HFFc6 (cell line): ENCODE data around the gene INHBC. TPM values are rescaled to one million over a fixed set of nuclear protein-coding genes. Genes with fewer than 3 reads are reported as not detected.
A peak's percentile ranks its signal among the peaks of the same experiment; 100 is the strongest.

ENCODE experiments used
- DNase-seq: peaks from one replicate; pipeline ENCODE4 v3.0.0-alpha.2; 2018
- H3K27ac Mint-ChIP-seq: 2 replicates; pipeline ENCODE4 v1.8.0; 2020; ENCODE audit warnings: mild to moderate bottlenecking, mixed read lengths
- H3K27me3 Mint-ChIP-seq: 2 replicates; pipeline ENCODE4 v1.8.0; 2021; ENCODE audit warnings: mild to moderate bottlenecking, moderate library complexity, mixed read lengths; ENCODE audit not compliant: insufficient read depth
- H3K36me3 Mint-ChIP-seq: 2 replicates; pipeline ENCODE4 v1.8.0; 2021; ENCODE audit warnings: low read depth, mixed read lengths
- H3K4me1 Mint-ChIP-seq: 2 replicates; pipeline ENCODE4 v1.8.0; 2020; ENCODE audit warnings: low read depth, mixed read lengths
- H3K4me3 Mint-ChIP-seq: 2 replicates; pipeline ENCODE4 v1.8.0; 2020; ENCODE audit warnings: mild to moderate bottlenecking, moderate library complexity, mixed read lengths
- H3K9me3 Mint-ChIP-seq: 2 replicates; pipeline ENCODE4 v1.8.0; 2020; ENCODE audit warnings: mild to moderate bottlenecking, mixed read lengths
- total RNA-seq, 6 experiments: library from RNA; stranded (reverse); fragmentation: NEBNext Ultra II Directional; extraction: Animal tissue kit (Norgen Biotek cat#: 25700); gene quantifications; 2 replicates in 1 of 6; 3 replicates in 5 of 6; pipeline ENCODE4 v1.2.3, GENCODE V29; 2021
- TF ChIP-seq, protein P1 (sequence below): fragments of 200-600 bp; sonication (generic); IDR thresholded peaks from 2 replicates; pipeline ENCODE4 v1.5.0; 2021; ENCODE audit warnings: antibody characterized with exemption, mild to moderate bottlenecking

Gene INHBC
- total RNA-seq, 6 experiments from 2014 or later: not detected

DNA sequence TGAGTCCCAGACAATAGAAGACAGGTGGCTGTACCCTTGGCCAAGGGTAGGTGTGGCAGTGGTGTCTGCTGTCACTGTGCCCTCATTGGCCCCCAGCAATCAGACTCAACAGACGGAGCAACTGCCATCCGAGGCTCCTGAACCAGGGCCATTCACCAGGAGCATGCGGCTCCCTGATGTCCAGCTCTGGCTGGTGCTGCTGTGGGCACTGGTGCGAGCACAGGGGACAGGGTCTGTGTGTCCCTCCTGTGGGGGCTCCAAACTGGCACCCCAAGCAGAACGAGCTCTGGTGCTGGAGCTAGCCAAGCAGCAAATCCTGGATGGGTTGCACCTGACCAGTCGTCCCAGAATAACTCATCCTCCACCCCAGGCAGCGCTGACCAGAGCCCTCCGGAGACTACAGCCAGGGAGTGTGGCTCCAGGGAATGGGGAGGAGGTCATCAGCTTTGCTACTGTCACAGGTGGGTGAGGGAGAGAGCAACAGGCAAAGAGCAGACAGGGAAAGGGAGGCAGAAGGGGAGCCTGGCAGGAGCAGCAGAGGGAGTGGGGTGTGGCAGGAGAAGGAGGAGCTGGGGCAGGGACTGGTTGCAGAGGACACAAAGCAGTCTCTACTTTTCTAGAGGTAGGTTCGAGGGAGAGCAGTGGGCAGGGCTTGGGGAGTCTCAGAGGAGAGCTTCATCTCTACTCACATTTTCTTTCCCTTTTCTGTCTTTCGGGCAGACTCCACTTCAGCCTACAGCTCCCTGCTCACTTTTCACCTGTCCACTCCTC lies 21.0 kb downstream of the INHBC start:
- H3K36me3 Mint-ChIP-seq: no peaks in the 10 kb centered on the region
- H3K4me3 Mint-ChIP-seq: no peak overlapping the region; the same call in 1 of the 2 replicates
- no peaks in the 10 kb centered on the region for H3K9me3 Mint-ChIP-seq
- no peak for DNase-seq
- peaks cover 6% of the 10 kb centered on the region for H3K27me3 Mint-ChIP-seq
- H3K27ac Mint-ChIP-seq: no peak overlapping the region
- peaks cover 73% of the 10 kb centered on the region for H3K4me1 Mint-ChIP-seq
- TF ChIP-seq, protein P1, sequence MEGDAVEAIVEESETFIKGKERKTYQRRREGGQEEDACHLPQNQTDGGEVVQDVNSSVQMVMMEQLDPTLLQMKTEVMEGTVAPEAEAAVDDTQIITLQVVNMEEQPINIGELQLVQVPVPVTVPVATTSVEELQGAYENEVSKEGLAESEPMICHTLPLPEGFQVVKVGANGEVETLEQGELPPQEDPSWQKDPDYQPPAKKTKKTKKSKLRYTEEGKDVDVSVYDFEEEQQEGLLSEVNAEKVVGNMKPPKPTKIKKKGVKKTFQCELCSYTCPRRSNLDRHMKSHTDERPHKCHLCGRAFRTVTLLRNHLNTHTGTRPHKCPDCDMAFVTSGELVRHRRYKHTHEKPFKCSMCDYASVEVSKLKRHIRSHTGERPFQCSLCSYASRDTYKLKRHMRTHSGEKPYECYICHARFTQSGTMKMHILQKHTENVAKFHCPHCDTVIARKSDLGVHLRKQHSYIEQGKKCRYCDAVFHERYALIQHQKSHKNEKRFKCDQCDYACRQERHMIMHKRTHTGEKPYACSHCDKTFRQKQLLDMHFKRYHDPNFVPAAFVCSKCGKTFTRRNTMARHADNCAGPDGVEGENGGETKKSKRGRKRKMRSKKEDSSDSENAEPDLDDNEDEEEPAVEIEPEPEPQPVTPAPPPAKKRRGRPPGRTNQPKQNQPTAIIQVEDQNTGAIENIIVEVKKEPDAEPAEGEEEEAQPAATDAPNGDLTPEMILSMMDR: no peak

DNA sequence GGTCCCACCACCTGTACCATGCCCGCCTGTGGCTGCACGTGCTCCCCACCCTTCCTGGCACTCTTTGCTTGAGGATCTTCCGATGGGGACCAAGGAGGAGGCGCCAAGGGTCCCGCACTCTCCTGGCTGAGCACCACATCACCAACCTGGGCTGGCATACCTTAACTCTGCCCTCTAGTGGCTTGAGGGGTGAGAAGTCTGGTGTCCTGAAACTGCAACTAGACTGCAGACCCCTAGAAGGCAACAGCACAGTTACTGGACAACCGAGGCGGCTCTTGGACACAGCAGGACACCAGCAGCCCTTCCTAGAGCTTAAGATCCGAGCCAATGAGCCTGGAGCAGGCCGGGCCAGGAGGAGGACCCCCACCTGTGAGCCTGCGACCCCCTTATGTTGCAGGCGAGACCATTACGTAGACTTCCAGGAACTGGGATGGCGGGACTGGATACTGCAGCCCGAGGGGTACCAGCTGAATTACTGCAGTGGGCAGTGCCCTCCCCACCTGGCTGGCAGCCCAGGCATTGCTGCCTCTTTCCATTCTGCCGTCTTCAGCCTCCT lies 21.6 kb downstream of the INHBC start:
- Mint-ChIP-seq H3K4me1 (peaks cover 70% of the 10 kb centered on the region), H3K36me3 (no peaks in the 10 kb centered on the region), H3K9me3 (no peaks in the 10 kb centered on the region), H3K27me3 (peaks cover 6% of the 10 kb centered on the region), H3K4me3 (no peak overlapping the region; the same call in 1 of the 2 replicates), H3K27ac (no peak overlapping the region)
- TF ChIP-seq, protein P1: peak; percentile 84
- peak; percentile 36 for DNase-seq

DNA sequence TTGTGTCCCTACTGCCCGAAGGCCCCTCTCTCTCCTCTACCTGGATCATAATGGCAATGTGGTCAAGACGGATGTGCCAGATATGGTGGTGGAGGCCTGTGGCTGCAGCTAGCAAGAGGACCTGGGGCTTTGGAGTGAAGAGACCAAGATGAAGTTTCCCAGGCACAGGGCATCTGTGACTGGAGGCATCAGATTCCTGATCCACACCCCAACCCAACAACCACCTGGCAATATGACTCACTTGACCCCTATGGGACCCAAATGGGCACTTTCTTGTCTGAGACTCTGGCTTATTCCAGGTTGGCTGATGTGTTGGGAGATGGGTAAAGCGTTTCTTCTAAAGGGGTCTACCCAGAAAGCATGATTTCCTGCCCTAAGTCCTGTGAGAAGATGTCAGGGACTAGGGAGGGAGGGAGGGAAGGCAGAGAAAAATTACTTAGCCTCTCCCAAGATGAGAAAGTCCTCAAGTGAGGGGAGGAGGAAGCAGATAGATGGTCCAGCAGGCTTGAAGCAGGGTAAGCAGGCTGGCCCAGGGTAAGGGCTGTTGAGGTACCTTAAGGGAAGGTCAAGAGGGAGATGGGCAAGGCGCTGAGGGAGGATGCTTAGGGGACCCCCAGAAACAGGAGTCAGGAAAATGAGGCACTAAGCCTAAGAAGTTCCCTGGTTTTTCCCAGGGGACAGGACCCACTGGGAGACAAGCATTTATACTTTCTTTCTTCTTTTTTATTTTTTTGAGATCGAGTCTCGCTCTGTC lies 22.3 kb downstream of the INHBC start:
- H3K27me3 Mint-ChIP-seq: peaks cover 6% of the 10 kb centered on the region
- H3K9me3 Mint-ChIP-seq: no peaks in the 10 kb centered on the region
- H3K27ac Mint-ChIP-seq: no peak overlapping the region
- TF ChIP-seq, protein P1: no peak
- H3K36me3 Mint-ChIP-seq: no peaks in the 10 kb centered on the region
- peaks cover 64% of the 10 kb centered on the region for H3K4me1 Mint-ChIP-seq
- no peak for DNase-seq
- H3K4me3 Mint-ChIP-seq: no peak overlapping the region

DNA sequence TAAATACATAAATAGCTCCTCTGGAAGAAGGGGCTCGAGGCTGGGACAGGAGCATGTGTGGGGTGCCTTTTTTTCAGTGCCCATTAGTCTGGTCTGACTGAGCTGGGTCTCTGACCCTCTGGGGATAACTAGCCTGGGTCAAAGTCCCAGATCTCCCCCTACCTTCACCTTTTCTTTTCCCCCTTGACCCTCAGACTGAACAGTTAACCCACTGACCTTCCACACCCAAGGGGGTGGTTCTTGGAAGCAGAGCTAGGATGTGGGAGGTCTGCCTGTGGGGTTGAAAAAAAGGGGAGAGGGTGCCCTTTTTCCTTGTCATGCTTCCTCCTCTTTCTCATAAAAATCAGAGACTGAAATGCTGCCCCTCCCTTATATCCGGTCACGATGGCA lies 24.1 kb downstream of the INHBC start:
- Mint-ChIP-seq H3K4me1 (peaks cover 61% of the 10 kb centered on the region), H3K4me3 (peak overlapping the region; percentile 93), H3K27ac (peak overlapping the region; percentile 95), H3K27me3 (peaks cover 10% of the 10 kb centered on the region), H3K9me3 (no peaks in the 10 kb centered on the region), H3K36me3 (no peaks in the 10 kb centered on the region)
- DNase-seq: no peak
- TF ChIP-seq, protein P1: no peak

DNA sequence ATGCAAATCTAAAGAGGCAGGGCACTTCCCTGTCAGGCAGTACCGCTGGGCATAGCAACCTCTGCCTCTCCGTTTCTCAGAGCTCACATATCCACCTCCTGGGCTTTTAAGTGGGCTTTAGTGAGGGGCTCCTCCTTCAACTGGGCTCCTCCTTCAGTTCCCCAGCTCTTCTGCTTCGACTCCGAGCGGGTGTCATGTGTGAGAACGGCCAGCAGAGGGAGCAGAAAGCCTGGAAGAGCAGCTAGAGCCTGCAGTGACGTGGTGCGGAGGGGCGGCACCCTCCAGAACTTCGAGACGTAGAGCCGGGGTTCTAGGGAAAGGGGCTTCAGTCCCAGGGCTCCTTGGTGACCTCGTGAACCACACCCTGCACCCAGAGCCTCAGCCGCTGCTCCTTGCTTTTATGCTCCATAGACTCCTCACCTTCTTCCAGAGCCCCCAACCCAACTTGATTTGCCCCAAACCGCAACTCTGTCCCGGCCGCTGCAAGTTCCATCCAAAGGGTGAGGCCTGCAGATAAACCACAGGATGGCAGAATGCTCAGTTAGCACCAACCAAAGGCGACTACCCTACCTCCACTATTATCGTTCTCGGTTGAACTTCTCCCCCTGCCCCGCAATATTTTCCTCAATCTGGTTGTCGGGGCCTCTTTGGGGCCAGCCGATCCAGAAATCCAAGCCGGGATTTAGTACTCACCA lies 24.6 kb downstream of the INHBC start:
- TF ChIP-seq, protein P1: peak; percentile 96
- H3K9me3 Mint-ChIP-seq: no peaks in the 10 kb centered on the region
- peak overlapping the region; percentile 95 for H3K27ac Mint-ChIP-seq
- H3K4me3 Mint-ChIP-seq: peak overlapping the region; percentile 93
- peaks cover 10% of the 10 kb centered on the region for H3K27me3 Mint-ChIP-seq
- DNase-seq: peak; percentile 95
- H3K4me1 Mint-ChIP-seq: peaks cover 61% of the 10 kb centered on the region
- no peaks in the 10 kb centered on the region for H3K36me3 Mint-ChIP-seq
